ELF-1 (cell line): Measurements from ENCODE around the gene TPGS1.

Experiments used
- DNase-seq: peaks from one replicate; pipeline ENCODE4 v3.0.0-alpha.2; 2016; ENCODE audit warnings: low read depth, low spot score

TPGS1 gene, protein sequence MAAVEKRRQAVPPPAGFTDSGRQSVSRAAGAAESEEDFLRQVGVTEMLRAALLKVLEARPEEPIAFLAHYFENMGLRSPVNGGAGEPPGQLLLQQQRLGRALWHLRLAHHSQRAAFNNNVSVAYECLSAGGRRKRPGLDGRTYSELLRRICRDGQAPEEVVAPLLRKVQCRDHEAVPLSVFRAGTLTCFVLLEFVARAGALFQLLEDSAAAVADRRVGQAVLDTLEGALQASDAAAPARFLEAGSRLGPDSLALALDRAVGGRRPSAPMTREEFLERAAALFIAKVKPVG

DNA sequence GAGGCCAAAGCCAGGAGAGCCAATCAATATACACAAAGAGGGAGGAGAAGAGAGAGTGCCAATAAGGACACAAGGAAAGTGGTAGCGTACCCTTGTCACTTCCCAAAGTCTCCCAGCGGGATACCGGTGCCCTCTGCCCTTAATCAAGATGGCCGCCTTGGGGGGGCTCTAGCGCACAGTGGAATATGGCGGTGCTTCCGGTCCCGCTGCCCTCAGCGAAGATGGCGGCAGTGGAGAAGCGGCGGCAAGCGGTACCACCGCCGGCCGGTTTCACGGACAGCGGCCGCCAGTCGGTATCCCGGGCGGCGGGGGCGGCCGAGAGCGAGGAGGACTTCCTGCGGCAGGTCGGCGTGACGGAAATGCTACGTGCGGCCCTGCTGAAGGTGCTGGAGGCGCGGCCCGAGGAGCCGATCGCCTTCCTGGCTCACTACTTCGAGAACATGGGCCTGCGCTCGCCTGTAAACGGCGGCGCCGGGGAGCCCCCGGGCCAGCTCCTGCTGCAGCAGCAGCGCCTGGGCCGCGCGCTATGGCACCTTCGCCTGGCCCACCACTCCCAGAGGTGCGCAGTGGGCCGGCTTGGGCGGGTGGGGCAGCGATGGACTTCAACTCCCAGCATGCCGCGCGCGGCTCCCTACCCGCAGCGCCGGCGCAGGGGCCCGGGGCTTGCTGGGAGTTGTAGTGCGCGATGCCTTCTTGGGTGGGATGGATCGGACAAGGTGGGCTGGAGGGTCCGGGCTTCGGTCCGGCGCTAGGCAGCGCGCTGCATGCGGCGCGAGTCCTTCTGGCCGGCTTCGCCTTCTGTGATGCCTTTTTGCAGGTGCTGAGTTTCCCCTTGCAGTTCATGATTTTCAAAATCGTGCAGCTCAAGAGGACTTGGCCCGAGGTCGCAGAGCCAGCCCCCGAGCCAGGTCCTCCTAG is at the start of gene TPGS1:
TPGS1 (plus strand) TSS at position 212 of the 918 bp plus-strand sequence; CDS start at position 222, 10 bp downstream.
- DNase-seq, result peak; percentile 99

DNA sequence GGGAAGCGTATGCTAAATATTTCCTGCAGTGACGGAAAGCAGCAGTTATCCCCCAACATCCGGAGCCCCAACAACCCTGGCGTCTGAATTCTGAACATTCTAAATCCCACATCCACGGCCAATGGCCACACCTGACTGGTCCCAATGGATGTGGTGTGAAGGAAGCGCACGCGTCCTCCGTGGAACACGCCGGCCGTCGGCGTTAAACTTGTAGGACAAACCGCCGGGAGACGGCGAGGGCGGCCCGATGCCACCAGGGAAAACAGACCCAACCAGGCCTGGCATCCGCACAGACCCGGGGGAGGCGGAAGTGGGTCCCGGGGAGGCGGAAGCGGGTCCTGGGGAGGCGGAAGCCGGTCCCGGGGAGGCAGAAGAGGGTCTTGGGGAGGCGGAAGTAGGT is 49.7 kb upstream of the TPGS1 start:
- no peak for DNase-seq

DNA sequence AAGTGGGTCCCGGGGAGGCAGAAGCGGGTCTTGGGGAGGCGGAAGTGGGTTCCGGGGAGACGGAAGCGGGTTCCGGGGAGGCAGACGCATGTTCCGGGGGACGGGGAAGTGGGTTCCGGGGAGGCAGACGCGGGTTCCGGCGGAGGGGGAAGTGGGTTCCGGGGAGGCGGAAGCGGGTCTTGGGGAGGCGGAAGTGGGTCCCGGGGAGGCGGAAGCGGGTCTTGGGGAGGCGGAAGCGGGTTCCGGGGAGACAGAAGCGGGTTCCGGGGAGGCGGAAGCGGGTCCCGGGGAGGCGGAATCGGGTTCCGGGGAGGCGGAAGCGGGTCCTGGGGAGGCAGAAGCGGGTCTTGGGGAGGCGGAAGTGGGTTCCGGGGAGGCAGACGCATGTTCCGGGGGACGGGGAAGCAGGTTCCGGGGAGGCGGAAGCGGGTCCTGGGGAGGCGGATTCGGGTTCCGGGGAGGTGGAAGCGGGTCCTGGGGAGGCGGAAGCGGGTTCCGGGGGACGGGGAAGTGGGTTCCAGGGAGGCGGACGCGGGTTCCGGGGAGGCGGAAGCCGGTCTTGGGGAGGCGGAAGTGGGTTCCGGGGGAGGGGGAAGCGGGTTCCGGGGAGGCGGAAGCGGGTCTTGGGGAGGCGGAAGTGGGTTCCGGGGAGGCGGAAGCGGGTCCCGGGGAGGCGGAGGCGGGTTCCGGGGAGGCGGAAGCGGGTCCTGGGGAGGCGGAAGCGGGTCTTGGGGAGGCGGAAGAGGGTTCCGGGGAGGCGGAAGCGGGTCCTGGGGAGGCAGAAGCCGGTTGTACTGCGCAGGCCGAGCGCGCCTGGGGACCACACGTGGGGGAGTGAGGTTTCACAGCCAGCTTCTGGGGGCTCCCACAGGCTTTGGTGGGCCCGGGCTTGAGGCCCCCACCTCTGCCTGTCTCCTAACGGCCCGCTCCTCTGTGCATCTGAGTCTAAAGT is 48.9 kb upstream of the TPGS1 start:
- no peak for DNase-seq

DNA sequence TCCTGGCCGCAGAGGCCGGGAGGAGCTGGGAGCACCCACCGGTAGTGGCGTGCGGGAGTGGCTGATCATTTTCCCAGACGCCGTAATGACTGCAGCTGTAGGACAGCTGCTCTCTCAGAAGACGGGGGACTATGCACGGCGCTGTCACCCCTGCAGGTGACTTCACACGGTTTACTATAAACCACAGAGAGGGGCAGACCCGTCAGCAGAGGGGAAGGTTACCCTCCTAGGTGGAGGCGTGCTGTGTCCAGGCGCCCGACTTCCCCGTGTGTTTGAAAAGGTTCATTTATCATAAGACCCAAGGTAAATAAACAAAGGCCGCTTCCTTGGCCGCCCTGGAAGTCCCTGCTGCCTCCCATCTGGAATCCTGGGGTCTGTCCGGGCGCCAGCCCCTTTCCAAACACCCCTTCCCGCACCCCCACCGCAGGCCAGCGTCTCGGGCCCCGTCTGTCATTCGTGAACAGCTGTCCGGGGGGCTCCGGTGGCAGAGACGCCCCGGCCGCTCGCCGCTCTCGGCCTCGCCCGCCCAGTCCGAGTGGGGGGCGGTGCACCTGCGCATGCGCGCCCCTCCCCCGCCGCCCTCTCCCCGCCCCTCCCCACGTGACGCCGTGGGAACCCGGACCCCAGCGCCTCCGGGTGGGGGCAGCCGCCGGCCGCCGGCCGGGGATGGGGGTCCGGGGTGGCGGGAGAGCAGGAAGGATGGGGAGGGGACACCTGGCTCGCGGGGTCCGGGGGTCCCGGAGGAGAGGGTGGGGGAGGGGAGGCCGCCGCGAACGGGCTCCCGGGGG is 47.4 kb upstream of the TPGS1 start:
- peak; percentile 48 for DNase-seq

DNA sequence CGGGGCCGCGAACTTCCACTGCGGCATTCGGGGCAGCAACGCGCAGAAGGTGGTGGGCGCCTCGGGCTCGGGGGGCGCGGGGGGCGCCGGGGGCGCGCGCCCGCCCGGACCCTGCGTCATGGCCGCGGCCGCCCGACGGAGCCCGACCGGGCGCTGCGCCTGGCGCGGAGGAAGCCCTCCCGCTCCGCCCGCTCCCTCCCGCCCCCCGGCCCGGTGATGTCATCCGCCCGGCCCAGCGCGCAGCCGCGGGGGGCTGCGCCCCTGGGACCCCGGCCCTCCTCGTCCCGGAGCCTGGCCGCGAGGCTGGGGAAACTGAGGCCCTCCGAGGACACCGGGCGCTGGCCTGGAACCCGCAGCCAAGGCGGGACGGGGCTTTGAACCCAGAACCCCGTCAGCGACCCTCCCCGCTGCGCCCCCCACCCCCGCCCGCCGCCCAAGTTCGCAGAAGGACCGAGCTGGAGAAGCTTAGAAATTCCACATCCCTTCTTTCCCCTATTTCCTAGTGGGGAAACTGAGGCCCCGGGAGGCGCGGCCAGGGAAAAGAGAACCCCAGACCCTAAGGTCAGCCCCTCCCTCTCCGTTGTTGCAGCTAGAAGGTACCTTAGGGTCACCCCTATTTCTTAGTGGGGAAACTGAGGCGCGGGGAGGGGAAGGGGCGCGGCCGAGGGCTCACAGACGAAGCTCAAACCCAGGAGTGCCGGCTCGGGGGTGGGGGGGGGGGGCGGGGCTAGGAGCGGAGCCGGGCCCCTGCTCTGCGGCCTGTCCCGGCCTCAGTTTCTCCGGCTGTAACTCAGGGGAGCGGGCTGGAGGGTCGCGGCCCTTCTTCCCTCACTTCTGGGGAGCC is 46.2 kb upstream of the TPGS1 start, which contains the start of gene SHC2:
SHC2 (minus strand) TSS at position 157 of the 844 bp plus-strand sequence; CDS start at position 120, 37 bp downstream.
- no peak for DNase-seq

DNA sequence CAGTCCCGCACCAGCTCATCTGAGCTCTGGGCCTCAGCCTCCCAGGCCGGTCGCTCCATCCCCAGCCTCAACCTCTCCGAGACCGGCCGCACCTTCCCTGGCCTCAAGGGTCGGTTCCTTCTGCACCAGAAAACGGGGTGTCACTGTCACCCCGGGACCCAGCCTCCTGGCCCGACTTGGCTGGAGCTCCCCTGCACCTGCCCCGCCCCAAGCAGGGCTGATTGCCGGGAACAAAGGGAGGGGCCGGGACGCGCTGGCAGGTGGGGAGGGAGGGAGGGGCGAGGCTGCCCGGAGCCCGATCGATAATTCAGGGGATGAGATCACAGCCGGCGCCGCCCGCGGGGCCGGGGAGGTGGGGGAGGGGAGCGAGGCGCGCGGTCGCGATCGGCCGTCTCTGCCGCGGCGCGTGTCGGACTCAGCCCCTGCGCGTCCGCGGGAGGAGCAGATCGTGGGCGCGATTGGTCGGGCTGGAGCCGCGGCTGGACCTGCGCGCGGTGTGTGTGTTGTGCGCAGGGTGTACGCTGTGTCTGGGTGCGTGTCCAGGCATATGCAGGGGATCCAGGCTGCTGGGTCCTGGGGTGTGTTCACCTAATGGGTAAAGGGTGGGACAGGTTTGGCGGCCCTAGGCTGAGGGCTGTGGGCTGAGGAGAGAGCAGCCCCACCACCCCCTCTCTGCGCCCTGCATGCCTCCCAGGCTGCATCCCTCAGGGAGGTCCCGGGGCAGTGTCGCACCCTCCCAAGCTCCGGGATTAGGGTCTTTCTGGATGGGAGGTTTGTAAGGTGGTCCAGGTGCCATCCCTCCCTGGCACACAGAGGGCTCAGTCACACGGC is 45.4 kb upstream of the TPGS1 start:
- no peak for DNase-seq

DNA sequence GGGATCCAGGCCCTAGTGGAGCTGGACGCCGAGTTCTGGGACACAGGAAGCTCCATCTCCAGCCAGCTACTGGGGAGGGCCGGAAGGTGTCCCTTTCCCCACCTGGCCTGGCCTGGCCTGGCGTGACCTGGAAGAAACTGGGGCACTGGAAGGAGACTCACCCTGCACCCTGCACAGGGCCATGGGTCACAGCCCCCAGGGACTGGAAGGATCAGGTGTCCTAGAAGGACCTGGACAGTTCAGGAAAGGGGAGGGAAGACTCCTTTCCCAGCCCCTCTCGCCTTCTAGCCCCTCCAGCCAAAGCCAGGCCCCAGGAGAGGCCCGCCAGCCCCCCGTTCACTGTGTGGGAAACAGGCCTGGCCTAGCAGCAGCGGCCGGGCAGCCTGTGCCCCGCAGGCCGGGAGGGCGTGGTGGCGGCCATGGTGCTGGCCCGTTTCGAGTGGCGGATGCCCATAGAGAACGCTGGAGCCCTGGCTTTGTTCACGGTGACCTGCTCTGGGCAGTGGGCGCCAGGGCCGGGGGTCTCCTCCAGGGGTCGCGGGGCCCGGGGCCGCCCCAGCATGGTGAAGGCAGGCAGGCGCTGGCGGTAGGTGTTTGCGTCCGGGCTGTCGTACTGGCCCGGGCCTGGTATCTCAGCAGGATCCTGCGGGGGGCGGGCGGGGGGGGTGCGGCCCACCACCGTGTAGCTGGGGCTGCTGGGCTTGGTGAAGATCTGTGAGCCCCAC is 43.7 kb upstream of the TPGS1 start:
- no peak for DNase-seq

- no peak for DNase-seq
Observed at GRCh38 chr19:464208-464545, 43.1 kb upstream of the TPGS1 start.

DNA sequence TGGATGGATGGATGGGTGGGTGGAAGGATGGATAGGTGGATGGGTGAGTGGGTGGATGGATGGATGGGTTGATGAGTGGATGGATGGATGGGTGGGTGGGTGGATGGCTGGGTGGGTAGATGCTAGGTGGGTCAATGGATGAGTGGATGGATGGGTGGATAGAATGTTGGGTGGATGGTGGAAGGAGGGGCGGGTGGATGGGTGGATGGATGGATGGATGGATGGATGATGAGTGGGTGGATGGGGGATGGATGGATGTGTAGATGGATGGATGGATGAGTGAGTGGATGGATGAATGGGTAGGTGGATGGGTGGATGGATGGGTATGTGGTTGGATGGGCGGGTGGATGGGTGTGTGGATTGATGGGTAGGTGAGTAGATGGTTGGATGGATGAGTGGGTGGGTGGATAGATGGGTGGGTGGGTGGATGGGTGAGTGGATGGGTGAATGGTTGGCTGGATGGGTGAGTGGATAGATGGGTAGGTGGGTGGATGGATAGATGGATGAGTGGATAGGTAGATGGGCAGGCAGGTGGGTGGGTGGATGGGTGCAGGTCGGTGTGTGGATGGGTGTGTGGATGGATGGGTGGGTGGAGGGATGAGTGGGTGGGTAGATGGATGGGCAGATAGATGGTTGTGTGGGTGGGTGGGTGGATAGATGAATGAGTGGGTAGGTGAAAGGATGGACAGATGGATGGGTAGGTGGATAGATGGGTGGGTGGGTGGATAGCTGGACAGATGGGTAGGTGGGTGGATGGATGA is 42.1 kb upstream of the TPGS1 start:
- no peak for DNase-seq

GRCh38 chr19:467554-467953 is 39.7 kb upstream of the TPGS1 start:
- no peak for DNase-seq

- DNase-seq, result no peak
Observed at GRCh38 chr19:468587-469256, 38.6 kb upstream of the TPGS1 start.

DNA sequence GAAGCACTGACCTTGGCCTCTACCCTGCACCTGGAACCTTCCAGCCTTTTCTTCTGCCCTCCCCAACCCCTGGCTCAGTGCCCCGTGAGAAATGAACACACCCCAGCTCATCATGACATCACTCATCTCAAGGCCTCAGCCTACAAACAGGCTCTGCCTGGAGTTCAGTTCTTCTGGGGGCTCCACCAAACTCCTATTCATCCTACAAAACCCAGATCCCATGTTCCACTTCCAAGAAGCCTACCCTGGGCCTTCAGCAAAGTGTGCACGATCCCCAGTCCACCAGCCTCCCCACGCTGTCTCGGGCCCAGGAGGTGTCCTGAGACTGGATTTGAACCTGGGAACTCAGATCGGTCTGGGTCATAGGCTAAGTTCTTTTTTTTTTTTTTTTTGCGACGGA is 37.5 kb upstream of the TPGS1 start:
- DNase-seq, result no peak

DNA sequence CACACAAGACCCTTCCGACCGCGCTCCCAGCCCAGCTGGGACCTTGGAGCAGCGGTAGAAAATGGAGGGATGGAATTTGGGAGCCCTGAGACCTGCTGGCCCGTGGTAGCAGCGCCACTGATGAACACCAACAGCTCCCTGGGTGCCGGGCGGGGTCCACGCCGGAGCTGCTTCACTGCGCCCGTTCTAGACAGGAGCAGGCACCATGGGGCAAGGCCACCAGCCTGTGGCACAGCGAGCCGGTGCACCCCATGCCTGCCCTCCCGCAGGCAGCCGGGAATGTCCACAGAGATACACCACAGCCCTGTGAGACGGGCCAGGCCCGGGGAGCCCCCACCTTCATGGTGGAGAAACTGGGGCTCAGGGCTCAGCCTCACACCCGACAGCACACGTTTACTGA is 36.6 kb upstream of the TPGS1 start:
- no peak for DNase-seq

GRCh38 chr19:472005-472858 is 35.1 kb upstream of the TPGS1 start:
- DNase-seq, result no peak

- DNase-seq, result no peak
Observed at GRCh38 chr19:474126-475078, 32.9 kb upstream of the TPGS1 start.
